Middle frontal gyrus (tissue), 1 donor: Measurements from ENCODE around the gene ALDOC.
"Not testable (repeated sequence)": the region's sequence is repeated elsewhere in the genome, so short reads cannot be mapped to it uniquely, and the experiment has no call there.

Experiments used
- DNase-seq: peaks from one replicate; pipeline ENCODE4 v3.0.0-alpha.2; 2015; ENCODE audit warnings: low spot score; ENCODE audit errors: extremely low spot score

ALDOC gene

GRCh38 chr17:28582513-28582912 lies 5.8 kb upstream of the ALDOC start:
- DNase-seq = no peak

- no peak for DNase-seq
Observed at GRCh38 chr17:28580959-28581358, 4.3 kb upstream of the ALDOC start.

- no peak for DNase-seq
Observed at GRCh38 chr17:28579526-28579925, 2.8 kb upstream of the ALDOC start.

GRCh38 chr17:28578246-28579195 lies 1.8 kb upstream of the ALDOC start:
- DNase-seq = no peak

GRCh38 chr17:28577466-28577824 lies 750 bp upstream of the ALDOC start:
- no peak for DNase-seq

GRCh38 chr17:28576016-28576415 lies 679 bp downstream of the ALDOC start:
- DNase-seq = not testable (repeated sequence)

GRCh38 chr17:28575126-28575795 lies 1.4 kb downstream of the ALDOC start:
- no peak for DNase-seq

- no peak for DNase-seq
Observed at GRCh38 chr17:28574526-28574925, 2.2 kb downstream of the ALDOC start.

GRCh38 chr17:28573966-28574480 lies 2.7 kb downstream of the ALDOC start:
- no peak for DNase-seq

- DNase-seq = no peak
Observed at GRCh38 chr17:28573521-28573920, 3.2 kb downstream of the ALDOC start.

- no peak for DNase-seq
Observed at GRCh38 chr17:28573040-28573380, 3.7 kb downstream of the ALDOC start.

GRCh38 chr17:28572259-28573039 lies 4.2 kb downstream of the ALDOC start:
- no peak for DNase-seq

- DNase-seq = peak; percentile 92
Observed at GRCh38 chr17:28571361-28572122, 5.2 kb downstream of the ALDOC start, which contains the start of gene PIGS. TSS of gene PIGS (minus strand) at chr17:28571524. CDS start at chr17:28571496, 28 bp downstream.

GRCh38 chr17:28570716-28571360 lies 5.9 kb downstream of the ALDOC start:
- no peak for DNase-seq

GRCh38 chr17:28569446-28569845 lies 7.2 kb downstream of the ALDOC start:
- DNase-seq = no peak

- DNase-seq = no peak
Observed at GRCh38 chr17:28567604-28568003, 9.1 kb downstream of the ALDOC start.

GRCh38 chr17:28563475-28563874 lies 13.2 kb downstream of the ALDOC start:
- DNase-seq = no peak

- no peak for DNase-seq
Observed at GRCh38 chr17:28555022-28555421, 21.7 kb downstream of the ALDOC start.

- no peak for DNase-seq
Observed at GRCh38 chr17:28554565-28554964, 22.1 kb downstream of the ALDOC start.

GRCh38 chr17:28553000-28553505 lies 23.6 kb downstream of the ALDOC start:
- DNase-seq = no peak
